ENCODE measurements around the gene ASTN1. TPM values are rescaled to one million over a fixed set of nuclear protein-coding genes. Genes with fewer than 3 reads are reported as not detected.

ASTN1 gene
- total RNA-seq, 1 donor from 2014 or later: 2.0 TPM

DNA sequence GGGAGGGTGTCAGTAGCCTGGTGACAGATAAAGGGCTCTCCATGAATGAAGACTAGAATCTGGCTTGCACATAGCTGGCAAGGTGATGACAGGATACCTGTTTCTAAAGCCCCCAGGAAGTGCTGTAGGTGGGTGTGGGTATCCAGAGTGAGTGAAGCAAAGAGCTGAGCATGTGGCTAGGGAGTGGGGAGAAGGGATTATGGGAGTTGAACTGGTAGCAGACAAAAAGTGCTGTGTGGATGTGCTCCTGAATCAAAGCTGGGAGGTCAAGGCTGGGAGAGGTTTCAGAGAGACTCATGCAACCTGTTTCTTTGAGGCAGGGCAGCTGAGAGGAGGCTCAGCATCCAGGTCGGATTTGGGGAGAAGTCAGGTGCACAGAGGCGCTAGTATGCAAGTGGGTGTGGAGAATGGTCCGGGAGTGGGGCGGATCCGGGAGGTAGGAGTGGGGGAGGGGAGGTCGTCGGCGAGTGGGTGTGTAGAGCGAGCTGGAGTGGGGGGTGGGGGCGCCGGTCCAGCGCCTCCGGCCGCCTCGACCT is 600 bp downstream of the ASTN1 start:
- no peak for DNase-seq (ENCODE audit: low spot score)

- no peak for DNase-seq (ENCODE audit: low spot score)
Observed at GRCh38 chr1:177162243-177162642, 2.3 kb downstream of the ASTN1 start.

DNA sequence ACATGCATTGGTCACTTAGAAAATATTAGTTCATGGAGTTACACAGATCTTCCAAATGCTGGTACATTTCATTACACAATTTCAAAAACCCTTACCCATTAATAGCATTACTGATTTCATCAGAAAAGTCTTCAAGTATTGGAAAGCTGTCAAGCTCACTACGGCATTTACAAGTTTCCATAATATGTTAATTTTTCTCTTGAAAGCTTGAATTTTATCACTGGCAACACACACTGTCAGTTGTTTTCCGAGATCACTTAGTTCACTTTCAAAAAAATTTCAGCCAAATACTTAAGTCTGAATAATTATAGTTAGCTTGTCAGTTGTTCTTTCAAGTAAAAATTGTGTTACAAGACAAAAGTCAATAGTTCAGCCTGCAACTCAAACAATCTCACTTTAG is 18.0 kb downstream of the ASTN1 start:
- DNase-seq (ENCODE audit: low spot score): no peak

GRCh38 chr1:177145106-177146070 is 19.1 kb downstream of the ASTN1 start:
- DNase-seq (ENCODE audit: low spot score): no peak

DNA sequence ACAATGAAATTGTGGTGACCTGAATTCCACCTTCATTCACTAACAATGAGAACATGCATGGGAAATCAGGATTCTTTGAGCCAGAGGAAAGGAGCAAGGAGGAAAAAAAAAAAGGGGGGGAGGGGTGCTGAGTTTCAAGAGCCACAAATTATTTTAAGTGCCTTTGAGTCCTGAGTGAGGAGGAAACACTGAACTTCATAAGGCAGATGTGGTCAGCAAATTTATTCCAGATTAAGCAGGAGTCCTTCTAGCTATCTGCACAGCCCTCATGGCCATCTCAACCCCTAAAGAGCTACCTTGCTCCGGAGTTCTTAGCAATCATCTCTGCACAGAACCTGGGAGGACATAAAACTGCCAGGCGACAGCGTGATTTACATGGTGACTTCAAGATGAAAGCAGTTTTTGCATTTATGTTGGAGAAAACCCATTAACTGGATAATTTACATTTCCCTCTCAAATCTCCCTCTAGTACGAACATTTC is 21.7 kb downstream of the ASTN1 start:
- no peak for DNase-seq (ENCODE audit: low spot score)

DNA sequence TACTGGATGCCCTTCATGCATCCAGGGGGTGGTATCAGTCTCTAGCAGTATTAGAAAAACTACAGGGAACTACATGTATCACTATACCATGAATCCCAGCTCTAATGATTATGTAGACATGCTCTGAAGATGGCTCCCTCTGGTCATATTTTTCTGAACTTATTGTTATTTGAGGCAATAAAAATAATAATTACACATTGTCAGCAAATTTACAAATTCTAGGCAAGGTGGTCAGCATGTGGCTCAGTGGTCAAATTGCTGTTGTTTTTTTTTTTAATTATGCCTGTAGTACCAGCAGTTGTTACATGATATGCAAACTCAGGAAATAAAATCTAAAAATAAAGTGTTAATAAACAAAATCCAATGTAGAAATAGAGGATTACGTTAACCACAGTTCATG is 22.5 kb downstream of the ASTN1 start:
- no peak for DNase-seq (ENCODE audit: low spot score)

DNA sequence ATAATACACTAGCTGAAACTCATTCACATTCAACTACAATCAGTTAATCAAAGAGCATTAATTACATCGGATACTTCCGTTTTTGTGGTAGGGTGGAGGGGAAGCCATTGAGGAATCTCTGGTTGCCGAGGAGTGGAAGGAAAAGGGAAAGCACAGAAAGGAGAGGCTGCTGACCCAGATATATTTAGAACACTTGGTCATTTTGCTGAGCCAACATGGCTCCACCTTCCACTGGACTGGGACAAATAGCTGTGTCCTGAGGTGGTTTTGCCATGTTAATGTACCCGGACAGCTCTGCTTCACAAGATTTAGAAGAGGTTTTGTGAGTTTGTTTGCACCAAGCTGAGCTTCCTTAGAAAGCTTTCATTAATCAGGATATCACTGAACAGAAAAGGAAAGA is 26.2 kb downstream of the ASTN1 start:
- DNase-seq (ENCODE audit: low spot score): no peak

DNA sequence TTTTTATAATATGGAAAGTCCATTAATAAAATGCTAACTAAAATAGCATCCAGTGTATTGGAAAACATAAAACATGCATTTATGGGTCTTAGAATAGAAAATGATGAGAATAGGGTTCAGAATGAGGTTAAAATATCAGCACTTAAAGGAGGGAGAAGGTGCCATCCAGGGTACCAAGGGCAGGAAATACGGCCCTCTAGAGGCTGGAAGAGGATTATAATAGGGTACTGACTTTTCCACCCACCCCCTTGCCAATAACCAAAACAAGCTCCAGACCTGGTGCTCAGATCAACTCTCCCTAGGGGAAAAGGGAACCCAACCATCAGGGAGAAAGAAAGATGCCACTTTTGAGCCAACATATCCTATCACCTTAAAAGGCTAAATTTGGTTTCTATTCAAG is 26.7 kb downstream of the ASTN1 start:
- no peak for DNase-seq (ENCODE audit: low spot score)

- no peak for DNase-seq (ENCODE audit: low spot score)
Observed at GRCh38 chr1:177135250-177135649, 29.3 kb downstream of the ASTN1 start.

- no peak for DNase-seq (ENCODE audit: low spot score)
Observed at GRCh38 chr1:177133977-177134538, 30.5 kb downstream of the ASTN1 start.

- DNase-seq (ENCODE audit: low spot score): no peak
Observed at GRCh38 chr1:177132141-177132540, 32.4 kb downstream of the ASTN1 start.

DNA sequence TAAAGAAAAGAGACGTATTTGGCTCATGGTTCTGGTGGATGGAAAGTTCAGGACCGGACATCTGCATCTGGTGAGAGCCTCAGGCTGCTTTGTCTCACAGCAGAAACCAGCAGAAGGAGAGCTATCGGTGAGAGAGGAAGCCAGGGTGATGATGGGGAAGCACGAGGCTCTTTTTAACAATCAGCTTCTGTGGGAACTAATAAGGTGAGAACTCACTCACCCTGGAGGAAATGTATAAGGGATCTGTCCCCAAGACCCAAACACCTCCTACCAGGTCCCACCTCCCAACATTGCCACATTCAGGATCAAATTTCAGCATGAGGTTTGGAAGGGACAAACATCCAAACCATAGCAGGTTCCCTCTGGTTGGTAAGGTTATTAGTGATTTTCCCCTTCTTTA is 32.8 kb downstream of the ASTN1 start:
- DNase-seq (ENCODE audit: low spot score): no peak

- no peak for DNase-seq (ENCODE audit: low spot score)
Observed at GRCh38 chr1:177130451-177130945, 34.0 kb downstream of the ASTN1 start.

- no peak for DNase-seq (ENCODE audit: low spot score)
Observed at GRCh38 chr1:177128665-177129281, 35.7 kb downstream of the ASTN1 start.

- no peak for DNase-seq (ENCODE audit: low spot score)
Observed at GRCh38 chr1:177126267-177126666, 38.2 kb downstream of the ASTN1 start.

GRCh38 chr1:177124577-177125278 is 39.8 kb downstream of the ASTN1 start:
- no peak for DNase-seq (ENCODE audit: low spot score)

GRCh38 chr1:177122461-177123251 is 41.9 kb downstream of the ASTN1 start:
- no peak for DNase-seq (ENCODE audit: low spot score)

DNA sequence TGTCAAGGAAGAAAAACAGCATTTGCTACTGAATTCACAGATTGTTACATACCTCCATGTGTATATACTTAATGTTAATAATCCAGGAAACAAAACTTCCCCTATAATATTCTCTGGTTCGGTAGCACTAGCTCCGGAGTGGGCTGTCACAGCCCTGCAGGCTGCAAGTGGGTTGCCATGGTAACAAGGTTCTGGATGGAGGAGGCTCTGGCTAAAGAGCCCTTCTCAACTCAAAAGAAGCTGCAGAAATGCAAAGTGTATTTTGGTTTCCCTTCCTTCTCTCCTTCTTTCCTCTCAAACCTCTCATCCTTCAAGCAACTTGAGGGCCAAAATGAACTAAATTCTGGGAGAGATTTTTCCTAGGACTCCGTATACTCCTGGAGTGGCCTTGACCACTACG is 45.2 kb downstream of the ASTN1 start:
- no peak for DNase-seq (ENCODE audit: low spot score)

GRCh38 chr1:177118901-177119300 is 45.6 kb downstream of the ASTN1 start:
- no peak for DNase-seq (ENCODE audit: low spot score)

GRCh38 chr1:177116941-177117340 is 47.6 kb downstream of the ASTN1 start:
- no peak for DNase-seq (ENCODE audit: low spot score)

Data from mucosa of gallbladder (tissue), 1 donor.